GM18907 (cell line): Measurements from ENCODE around the gene USP2.

ENCODE experiments used
- ATAC-seq: cut with Tn5 transposase; IDR thresholded peaks from one replicate; pipeline ENCODE4 v1.9.1; 2021; ENCODE audit warnings: mild to moderate bottlenecking, moderate library complexity; ENCODE audit not compliant: unreplicated experiment

Gene USP2

GRCh38 chr11:119366690-119367620 lies 14.5 kb downstream of the USP2 start:
- no peak for ATAC-seq

- ATAC-seq = no peak
Observed at GRCh38 chr11:119365071-119365591, 16.4 kb downstream of the USP2 start.

GRCh38 chr11:119363851-119364590 lies 17.5 kb downstream of the USP2 start:
- ATAC-seq = no peak

GRCh38 chr11:119363081-119363850 lies 18.2 kb downstream of the USP2 start:
- no peak for ATAC-seq

GRCh38 chr11:119362741-119363080 lies 18.8 kb downstream of the USP2 start:
- ATAC-seq = no peak

GRCh38 chr11:119361941-119362725 lies 19.4 kb downstream of the USP2 start:
- ATAC-seq = no peak

- no peak for ATAC-seq
Observed at GRCh38 chr11:119361056-119361787, 20.3 kb downstream of the USP2 start.

- ATAC-seq = no peak
Observed at GRCh38 chr11:119359365-119360214, 21.9 kb downstream of the USP2 start.

GRCh38 chr11:119357074-119357473 lies 24.4 kb downstream of the USP2 start:
- ATAC-seq = no peak

- ATAC-seq = peak; percentile 68
Observed at GRCh38 chr11:119356349-119357031, 25.0 kb downstream of the USP2 start.

GRCh38 chr11:119355091-119355843 lies 26.2 kb downstream of the USP2 start:
- no peak for ATAC-seq

GRCh38 chr11:119352857-119353260 lies 28.6 kb downstream of the USP2 start:
- no peak for ATAC-seq

GRCh38 chr11:119351232-119351631 lies 30.3 kb downstream of the USP2 start:
- ATAC-seq = no peak

GRCh38 chr11:119350302-119350701 lies 31.2 kb downstream of the USP2 start:
- ATAC-seq = no peak

- ATAC-seq = no peak
Observed at GRCh38 chr11:119347940-119348605, 33.4 kb downstream of the USP2 start.

- no peak for ATAC-seq
Observed at GRCh38 chr11:119347242-119347641, 34.2 kb downstream of the USP2 start.

GRCh38 chr11:119346605-119347004 lies 34.9 kb downstream of the USP2 start, which contains the start of gene MFRP:
Gene MFRP (minus strand): TSS chr11:119346705. CDS start chr11:119346513, 192 bp downstream.
- no peak for ATAC-seq
